ENCODE results near the gene DNMT3A. TPM values are rescaled to one million over a fixed set of nuclear protein-coding genes. Genes with fewer than 3 reads are reported as not detected.
A peak's percentile ranks its signal among the peaks of the same experiment; 100 is the strongest.
"Not testable (repeated sequence)": the region's sequence is repeated elsewhere in the genome, so short reads cannot be mapped to it uniquely, and the experiment has no call there.

Gene DNMT3A
- total RNA-seq, 2 experiments from 2014 or later: 59.9 to 70.1 TPM

- CTCF ChIA-PET: interaction anchor here (1.6 to 5.2 kb wide), 7 partner anchors 11 to 101 kb away, joined by 5 to 65 read pairs (median 18); no protein-coding TSS in a partner anchor
- peak overlapping the region; percentile 92 for H3K27ac Mint-ChIP-seq
- H3K36me3 Mint-ChIP-seq: peaks cover 12% of the 10 kb centered on the region
- DNase-seq (no peak), ATAC-seq (no peak)
- no peaks in the 10 kb centered on the region for H3K9me3 Mint-ChIP-seq (ENCODE audit: low read depth)
- no peak overlapping the region for H3K4me3 Mint-ChIP-seq
- H3K27me3 Mint-ChIP-seq: no peaks in the 10 kb centered on the region
- H3K4me1 Mint-ChIP-seq: peaks cover 68% of the 10 kb centered on the region
These were observed 66.2 kb downstream of the DNMT3A start for GRCh38 chr2:25275575-25275965.

GRCh38 chr2:25274868-25275574 lies 66.7 kb downstream of the DNMT3A start:
- no peaks in the 10 kb centered on the region for H3K27me3 Mint-ChIP-seq
- ATAC-seq: peak; percentile 10
- DNase-seq: peak; percentile 75
- no peaks in the 10 kb centered on the region for H3K9me3 Mint-ChIP-seq (ENCODE audit: low read depth)
- H3K36me3 Mint-ChIP-seq: peaks cover 12% of the 10 kb centered on the region
- CTCF ChIA-PET: interaction anchor here (2.0 to 3.5 kb wide), 4 partner anchors 11 to 101 kb away, joined by 5 to 38 read pairs (median 16); no protein-coding TSS in a partner anchor
- H3K27ac Mint-ChIP-seq: peak overlapping the region; percentile 92
- H3K4me1 Mint-ChIP-seq: peaks cover 64% of the 10 kb centered on the region
- no peak overlapping the region for H3K4me3 Mint-ChIP-seq

GRCh38 chr2:25273985-25274535 lies 67.7 kb downstream of the DNMT3A start:
- peaks cover 19% of the 10 kb centered on the region for H3K36me3 Mint-ChIP-seq
- ATAC-seq: no peak
- peaks cover 55% of the 10 kb centered on the region for H3K4me1 Mint-ChIP-seq
- no peaks in the 10 kb centered on the region for H3K27me3 Mint-ChIP-seq
- CTCF ChIA-PET: interaction anchor here (0.6 to 2.2 kb wide), 12 partner anchors 12 to 697 kb away, joined by 3 to 6 read pairs (median 4); no protein-coding TSS in a partner anchor
- no peak overlapping the region for H3K4me3 Mint-ChIP-seq
- no peaks in the 10 kb centered on the region for H3K9me3 Mint-ChIP-seq (ENCODE audit: low read depth)
- no peak for DNase-seq
- peak overlapping the region; percentile 89 for H3K27ac Mint-ChIP-seq

GRCh38 chr2:25272705-25273104 lies 69.0 kb downstream of the DNMT3A start:
- not testable (repeated sequence) for H3K27me3 Mint-ChIP-seq; ATAC-seq; H3K9me3 Mint-ChIP-seq (ENCODE audit: low read depth); H3K4me3 Mint-ChIP-seq; DNase-seq
- Mint-ChIP-seq H3K4me1 (peaks cover 42% of the 10 kb centered on the region), H3K36me3 (peaks cover 27% of the 10 kb centered on the region), H3K27ac (peak overlapping the region; percentile 89)
- CTCF ChIA-PET: interaction anchor here (0.8 to 2.2 kb wide), 7 partner anchors 12 to 294 kb away, joined by 3 to 6 read pairs (median 5); no protein-coding TSS in a partner anchor

GRCh38 chr2:25270061-25270460 lies 71.7 kb downstream of the DNMT3A start:
- Mint-ChIP-seq H3K27me3 (no peaks in the 10 kb centered on the region), H3K4me3 (no peak overlapping the region), H3K36me3 (peaks cover 35% of the 10 kb centered on the region), H3K4me1 (peaks cover 31% of the 10 kb centered on the region), H3K9me3 (ENCODE audit: low read depth) (no peaks in the 10 kb centered on the region), H3K27ac (no peak overlapping the region)
- DNase-seq (no peak), ATAC-seq (no peak)
- CTCF ChIA-PET: interaction anchor here (5.3 kb wide), 1 partner anchor 8 kb away, joined by 27 read pairs; no protein-coding TSS in a partner anchor

GRCh38 chr2:25269233-25269632 lies 72.5 kb downstream of the DNMT3A start:
- DNase-seq (no peak), ATAC-seq (no peak)
- Mint-ChIP-seq H3K27ac (peak overlapping the region; percentile 2), H3K27me3 (no peaks in the 10 kb centered on the region), H3K36me3 (peaks cover 39% of the 10 kb centered on the region), H3K9me3 (ENCODE audit: low read depth) (no peaks in the 10 kb centered on the region), H3K4me1 (peaks cover 25% of the 10 kb centered on the region), H3K4me3 (no peak overlapping the region)
- CTCF ChIA-PET: interaction anchor here (5.3 kb wide), 1 partner anchor 8 kb away, joined by 27 read pairs; no protein-coding TSS in a partner anchor

GRCh38 chr2:25268139-25268538 lies 73.6 kb downstream of the DNMT3A start:
- Mint-ChIP-seq H3K4me1 (peaks cover 14% of the 10 kb centered on the region), H3K27me3 (no peaks in the 10 kb centered on the region), H3K9me3 (ENCODE audit: low read depth) (no peaks in the 10 kb centered on the region), H3K36me3 (peaks cover 34% of the 10 kb centered on the region), H3K27ac (no peak overlapping the region), H3K4me3 (no peak overlapping the region)
- ATAC-seq (no peak), DNase-seq (no peak)
- CTCF ChIA-PET: interaction anchor here (5.3 kb wide), 1 partner anchor 10 kb away, joined by 27 read pairs; no protein-coding TSS in a partner anchor

- Mint-ChIP-seq H3K36me3 (peaks cover 31% of the 10 kb centered on the region), H3K9me3 (ENCODE audit: low read depth) (no peaks in the 10 kb centered on the region), H3K27ac (no peak overlapping the region), H3K27me3 (no peaks in the 10 kb centered on the region), H3K4me3 (no peak overlapping the region), H3K4me1 (peaks cover 10% of the 10 kb centered on the region)
- DNase-seq: no peak
- ATAC-seq: no peak
- CTCF ChIA-PET: interaction anchor here (5.3 kb wide), 1 partner anchor 11 kb away, joined by 27 read pairs; no protein-coding TSS in a partner anchor
These were observed 75.3 kb downstream of the DNMT3A start for GRCh38 chr2:25266399-25266798.

- Mint-ChIP-seq H3K27me3 (no peaks in the 10 kb centered on the region), H3K4me1 (peaks cover 10% of the 10 kb centered on the region), H3K27ac (no peak overlapping the region), H3K36me3 (peaks cover 31% of the 10 kb centered on the region), H3K4me3 (no peak overlapping the region), H3K9me3 (ENCODE audit: low read depth) (no peaks in the 10 kb centered on the region)
- ATAC-seq: peak; percentile 30
- CTCF ChIA-PET: interaction anchor here (5.3 kb wide), 1 partner anchor 12 kb away, joined by 27 read pairs; no protein-coding TSS in a partner anchor
- DNase-seq: no peak
These were observed 75.9 kb downstream of the DNMT3A start for GRCh38 chr2:25265802-25266201.

- DNase-seq: no peak
- ATAC-seq: no peak
- CTCF ChIA-PET: interaction anchor here (5.3 kb wide), 1 partner anchor 13 kb away, joined by 27 read pairs; no protein-coding TSS in a partner anchor
- Mint-ChIP-seq H3K27me3 (no peaks in the 10 kb centered on the region), H3K36me3 (peaks cover 32% of the 10 kb centered on the region), H3K4me1 (peaks cover 10% of the 10 kb centered on the region), H3K27ac (no peak overlapping the region), H3K9me3 (ENCODE audit: low read depth) (no peaks in the 10 kb centered on the region), H3K4me3 (no peak overlapping the region)
These were observed 76.7 kb downstream of the DNMT3A start for GRCh38 chr2:25265001-25265400.

GRCh38 chr2:25262288-25262687 lies 79.4 kb downstream of the DNMT3A start:
- DNase-seq: no peak
- Mint-ChIP-seq H3K27ac (no peak overlapping the region), H3K4me1 (peaks cover 18% of the 10 kb centered on the region), H3K27me3 (no peaks in the 10 kb centered on the region), H3K9me3 (ENCODE audit: low read depth) (no peaks in the 10 kb centered on the region), H3K4me3 (no peak overlapping the region), H3K36me3 (peaks cover 15% of the 10 kb centered on the region)
- CTCF ChIA-PET: interaction anchor here (2.7 kb wide), 1 partner anchor 15 kb away, joined by 10 read pairs; no protein-coding TSS in a partner anchor
- ATAC-seq: no peak

- Mint-ChIP-seq H3K4me1 (peaks cover 20% of the 10 kb centered on the region), H3K27me3 (no peaks in the 10 kb centered on the region), H3K36me3 (peaks cover 13% of the 10 kb centered on the region), H3K9me3 (ENCODE audit: low read depth) (no peaks in the 10 kb centered on the region), H3K27ac (no peak overlapping the region), H3K4me3 (no peak overlapping the region)
- ATAC-seq: no peak
- CTCF ChIA-PET: interaction anchor here (0.6 to 2.8 kb wide), 5 partner anchors 12 to 991 kb away, joined by 3 to 13 read pairs (median 3); no protein-coding TSS in a partner anchor
- DNase-seq: no peak
These were observed 82.0 kb downstream of the DNMT3A start for GRCh38 chr2:25259737-25260124.
